A549 (cell line): ENCODE results near the gene TARDBP. TPM values are rescaled to one million over a fixed set of nuclear protein-coding genes. Genes with fewer than 3 reads are reported as not detected.
A peak's percentile ranks its signal among the peaks of the same experiment; 100 is the strongest.

ENCODE experiments used
- ATAC-seq, 2 experiments: fragments of 200-7000 bp in 1 of 2; fragments of >200 bp in 1 of 2; cut with Nextera tagmentation in 1 of 2; cut with Tn5 transposase in 1 of 2; 3 replicates each; pipeline versions ENCODE4 v1.8.0 to v1.9.1; 2018 to 2020; ENCODE audit warnings: mild to moderate bottlenecking in 1 of 2, moderate library complexity in 1 of 2
- CTCF ChIA-PET: fragments of 300-600 bp; sonication (Branson Sonifier 250); formaldehyde crosslinking; extraction: SDS; loops from one replicate; lab custom pipeline; 2021; ENCODE audit warnings: antibody characterized with exemption, inconsistent platforms; lab: Yijun Ruan, JAX
- POLR2A ChIA-PET: fragments of 350-600 bp; formaldehyde crosslinking; extraction: SDS; loops from one replicate; lab custom pipeline; 2021; ENCODE audit warnings: antibody characterized with exemption, inconsistent platforms; lab: Yijun Ruan, JAX
- DNase-seq, 2 experiments: peaks; one replicate each; pipeline versions ENCODE4 v3.0.0 to v3.0.0-alpha.2; 2011 to 2016; ENCODE audit warnings: low read depth in 1 of 2, low spot score in 1 of 2
- FAIRE-seq: peaks from 2 replicates; lab custom pipeline; 2011; peaks lifted over from hg19 to GRCh38; lab: Jason Lieb, UNC
- H3K27ac ChIP-seq, 2 experiments: fragments of >200 bp; sonication (Bioruptor Twin); formaldehyde crosslinking; 3 replicates each; pipeline ENCODE4 v1.5.1; 2016 to 2017
- H3K4me1 ChIP-seq: fragments of >200 bp; sonication (Bioruptor Twin); formaldehyde crosslinking; 3 replicates; pipeline ENCODE4 v1.6.1; 2016
- H3K4me2 ChIP-seq: fragments of >200 bp; sonication (Bioruptor Twin); formaldehyde crosslinking; 3 replicates; pipeline ENCODE4 v1.6.1; 2016
- H3K4me3 ChIP-seq: fragments of >200 bp; sonication (Bioruptor Twin); formaldehyde crosslinking; 3 replicates; pipeline ENCODE4 v1.5.1; 2016
- H3K9me3 ChIP-seq: fragments of >200 bp; sonication (Bioruptor Twin); formaldehyde crosslinking; 3 replicates; pipeline ENCODE4 v1.6.1; 2016
- CBX8 ChIP-seq: fragments of 200-600 bp; sonication (generic); IDR thresholded peaks from 2 replicates; pipeline ENCODE4 v1.6.1; 2016
- CEBPB ChIP-seq, 2 experiments: fragments of >200 bp in 1 of 2; sonication (Bioruptor Twin) in 1 of 2; formaldehyde crosslinking in 1 of 2; IDR thresholded peaks; 2 replicates each; pipeline ENCODE4 v1.6.1; 2012 to 2016
- EHF ChIP-seq: fragments of 250-450 bp; sonication (Bioruptor Pico); IDR thresholded peaks from 2 replicates; pipeline ENCODE4 v1.5.0; 2020; ENCODE audit warnings: mild to moderate bottlenecking
- GATA3 ChIP-seq: IDR thresholded peaks from 2 replicates; pipeline ENCODE4 v1.6.1; 2012; ENCODE audit warnings: borderline replicate concordance
- JUNB ChIP-seq: fragments of >200 bp; sonication (Bioruptor Twin); formaldehyde crosslinking; IDR thresholded peaks from 2 replicates; pipeline ENCODE4 v1.6.1; 2016
- POLR2A ChIP-seq: IDR thresholded peaks from 2 replicates; pipeline ENCODE4 v1.6.1; 2012; ENCODE audit warnings: mild to moderate bottlenecking, low read length
- RAD21 ChIP-seq, 2 experiments: fragments of >200 bp in 1 of 2; sonication (Bioruptor Twin) in 1 of 2; formaldehyde crosslinking in 1 of 2; IDR thresholded peaks in 1 of 2; conservative IDR thresholded peaks in 1 of 2; 2 replicates in 1 of 2; 3 replicates in 1 of 2; pipeline ENCODE4 v1.6.1; 2012 to 2018; ENCODE audit warnings: inconsistent platforms in 1 of 2
- RARB ChIP-seq: fragments of 250-450 bp; sonication (Bioruptor Pico); IDR thresholded peaks from 2 replicates; pipeline ENCODE4 v1.8.0; 2021; ENCODE audit warnings: mild to moderate bottlenecking, moderate library complexity
- RFX5 ChIP-seq: fragments of 450-650 bp; IDR thresholded peaks from 2 replicates; pipeline ENCODE4 v1.7.1; 2014; ENCODE audit warnings: antibody characterized with exemption, mild to moderate bottlenecking, moderate library complexity
- ZFP36 ChIP-seq: fragments of 450-650 bp; IDR thresholded peaks from 2 replicates; pipeline ENCODE4 v1.6.1; 2014; ENCODE audit warnings: borderline replicate concordance; ENCODE audit not compliant: partially characterized antibody
- WGBS: methylation state at CpG from one replicate; pipeline ENCODE4 v1.1.6; 2017; ENCODE audit errors: missing lambda C conversion rate; 5-methylcytosine and 5-hydroxymethylcytosine counted together
- polyA plus RNA-seq, 4 experiments: library from polyadenylated mRNA; depleted of rRNA in 3 of 4; stranded (reverse); fragments of >200 nt; fragmentation: RNase III in 1 of 4; extraction: RNeasy Plus Mini Kit Qiagen cat#74134 plus additional on column Dnase treatment in 1 of 4; gene quantifications; 2 replicates in 3 of 4; 3 replicates in 1 of 4; pipeline ENCODE4 v1.2.3, GENCODE V29; 2011 to 2017
- TF ChIP-seq, protein P1 (sequence below): fragments of >200 bp; sonication (Bioruptor Twin); formaldehyde crosslinking; IDR thresholded peaks from 3 replicates; pipeline ENCODE4 v1.6.1; 2016
- TF ChIP-seq, protein P2 (sequence below): fragments of 250-450 bp; sonication (Bioruptor Pico); IDR thresholded peaks from 2 replicates; pipeline ENCODE4 v1.5.0; 2021; ENCODE audit warnings: mild to moderate bottlenecking, moderate library complexity, borderline replicate concordance
- TF ChIP-seq, protein P3 (sequence below): IDR thresholded peaks from 2 replicates; pipeline ENCODE4 v1.6.1; 2012; ENCODE audit warnings: low read depth, borderline replicate concordance
- TF ChIP-seq, protein P4 (sequence below): fragments of 150-350 bp; IDR thresholded peaks from 2 replicates; pipeline ENCODE4 v1.6.1; 2014; ENCODE audit warnings: low read depth, mild to moderate bottlenecking, low read length
- TF ChIP-seq, protein P5 (sequence below): fragments of 250-450 bp; sonication (Bioruptor Pico); IDR thresholded peaks from 2 replicates; pipeline ENCODE4 v1.5.0; 2020; ENCODE audit warnings: low read depth, mild to moderate bottlenecking, moderate library complexity
- TF ChIP-seq, protein P6 (sequence below): fragments of 450-650 bp; IDR thresholded peaks from 2 replicates; pipeline ENCODE4 v1.6.1; 2014; ENCODE audit warnings: antibody characterized with exemption

Gene TARDBP
- polyA plus RNA-seq, 2 of the 4 experiments (the other 2 are of a cell fraction), result 264 to 299 TPM

DNA sequence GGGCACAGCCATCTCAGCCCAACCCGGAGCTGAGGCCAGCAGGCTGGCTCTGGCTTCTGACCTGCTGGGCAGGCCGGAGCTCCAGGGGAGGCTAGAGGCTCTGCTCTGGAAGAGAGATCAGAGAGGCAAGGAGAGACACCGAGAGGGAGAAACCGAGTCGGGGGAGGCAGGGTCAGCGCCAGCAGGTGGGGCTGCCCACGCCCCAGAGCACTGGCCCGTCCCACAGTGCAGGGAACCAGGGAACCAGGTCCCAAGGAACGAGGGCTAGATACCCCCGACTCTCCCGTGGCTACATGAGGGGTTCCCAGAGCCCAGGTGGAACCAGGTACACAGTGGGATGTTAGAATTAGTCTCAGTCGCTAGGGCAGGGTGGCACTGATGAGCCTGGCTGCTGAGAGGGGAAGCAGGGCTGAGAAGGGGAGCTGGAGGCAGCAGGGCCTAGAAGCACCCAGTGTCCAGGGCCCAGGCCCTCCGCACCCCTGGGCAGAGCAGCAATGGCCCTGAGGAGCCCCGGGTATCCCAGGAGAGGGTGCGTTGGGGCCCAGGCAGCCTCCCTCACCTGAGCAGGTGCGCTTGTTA lies 32.5 kb downstream of the TARDBP start:
- no peak overlapping the region for H3K4me3 ChIP-seq
- H3K4me2 ChIP-seq, result no peak overlapping the region
- H3K4me1 ChIP-seq, result no peaks in the 10 kb centered on the region
- FAIRE-seq (no peak), ATAC-seq (peak; percentile 9 to 28; a peak in 3 of 6 replicates), DNase-seq (no peak)
- TF ChIP-seq RFX5, result no peak
- TF ChIP-seq EHF, result no peak
- TF ChIP-seq POLR2A, result no peak
- TF ChIP-seq CBX8, result no peak
- TF ChIP-seq GATA3, result no peak
- no peak for TF ChIP-seq RARB (CRISPR knock-in tag)
- TF ChIP-seq, protein P1, sequence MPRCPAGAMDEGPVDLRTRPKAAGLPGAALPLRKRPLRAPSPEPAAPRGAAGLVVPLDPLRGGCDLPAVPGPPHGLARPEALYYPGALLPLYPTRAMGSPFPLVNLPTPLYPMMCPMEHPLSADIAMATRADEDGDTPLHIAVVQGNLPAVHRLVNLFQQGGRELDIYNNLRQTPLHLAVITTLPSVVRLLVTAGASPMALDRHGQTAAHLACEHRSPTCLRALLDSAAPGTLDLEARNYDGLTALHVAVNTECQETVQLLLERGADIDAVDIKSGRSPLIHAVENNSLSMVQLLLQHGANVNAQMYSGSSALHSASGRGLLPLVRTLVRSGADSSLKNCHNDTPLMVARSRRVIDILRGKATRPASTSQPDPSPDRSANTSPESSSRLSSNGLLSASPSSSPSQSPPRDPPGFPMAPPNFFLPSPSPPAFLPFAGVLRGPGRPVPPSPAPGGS, result no peak
- no peak for TF ChIP-seq ZFP36
- H3K9me3 ChIP-seq, result no peaks in the 10 kb centered on the region
- POLR2A ChIA-PET, result no interaction called here
- no peak overlapping the region for H3K27ac ChIP-seq
- CTCF ChIA-PET, result interaction anchor here (0.8 to 5.6 kb wide), 3 partner anchors 8 to 597 kb away, joined by 3 to 59 read pairs (median 3); no protein-coding TSS in a partner anchor
- 70% methylated on average over 13 of the region's 16 CpGs for WGBS

DNA sequence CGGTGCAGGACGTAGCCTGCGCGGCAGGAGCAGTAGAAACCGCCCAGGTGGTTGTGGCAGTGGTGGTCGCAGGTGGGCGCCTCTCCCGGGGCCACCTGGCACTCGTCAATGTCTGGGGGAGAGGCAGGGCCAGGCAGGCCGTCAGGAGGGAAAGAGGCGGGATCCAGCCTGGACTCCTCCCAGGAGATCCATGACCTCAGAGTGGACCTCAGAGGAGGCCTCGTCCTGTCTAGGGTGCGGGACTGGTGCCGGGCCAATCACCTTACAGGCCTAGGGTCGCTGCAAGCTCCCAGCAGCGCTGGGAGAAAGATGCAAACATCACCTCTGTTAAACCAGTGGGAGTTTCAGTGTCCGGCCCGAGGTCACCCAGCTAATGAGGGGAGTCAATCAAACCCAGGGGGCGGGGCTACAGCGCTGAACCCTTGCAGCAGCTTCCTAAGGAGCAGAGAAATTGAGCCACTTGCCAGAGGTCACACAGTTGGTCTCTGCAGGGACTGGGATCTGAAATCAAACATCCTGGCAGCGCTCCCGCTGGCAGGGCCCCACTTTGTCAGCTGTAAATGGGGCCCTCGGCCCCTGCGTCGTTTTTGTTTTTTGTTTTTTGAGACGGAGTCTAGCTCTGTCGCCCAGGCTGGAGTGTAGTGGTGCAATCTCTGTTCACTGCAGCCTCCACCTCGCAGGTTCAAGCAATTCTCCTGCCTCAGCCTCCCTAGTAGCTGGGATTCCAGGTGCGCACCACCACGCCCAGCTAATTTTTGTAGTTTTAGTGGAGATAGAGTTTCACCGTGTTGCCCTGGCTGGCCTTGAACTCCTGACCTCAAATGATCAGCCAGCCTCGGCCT lies 33.2 kb downstream of the TARDBP start:
- ChIA-PET POLR2A (no interaction called here), CTCF (interaction anchor here (0.8 to 5.6 kb wide), 3 partner anchors 9 to 596 kb away, joined by 3 to 59 read pairs (median 3); no protein-coding TSS in a partner anchor)
- TF ChIP-seq, protein P2, sequence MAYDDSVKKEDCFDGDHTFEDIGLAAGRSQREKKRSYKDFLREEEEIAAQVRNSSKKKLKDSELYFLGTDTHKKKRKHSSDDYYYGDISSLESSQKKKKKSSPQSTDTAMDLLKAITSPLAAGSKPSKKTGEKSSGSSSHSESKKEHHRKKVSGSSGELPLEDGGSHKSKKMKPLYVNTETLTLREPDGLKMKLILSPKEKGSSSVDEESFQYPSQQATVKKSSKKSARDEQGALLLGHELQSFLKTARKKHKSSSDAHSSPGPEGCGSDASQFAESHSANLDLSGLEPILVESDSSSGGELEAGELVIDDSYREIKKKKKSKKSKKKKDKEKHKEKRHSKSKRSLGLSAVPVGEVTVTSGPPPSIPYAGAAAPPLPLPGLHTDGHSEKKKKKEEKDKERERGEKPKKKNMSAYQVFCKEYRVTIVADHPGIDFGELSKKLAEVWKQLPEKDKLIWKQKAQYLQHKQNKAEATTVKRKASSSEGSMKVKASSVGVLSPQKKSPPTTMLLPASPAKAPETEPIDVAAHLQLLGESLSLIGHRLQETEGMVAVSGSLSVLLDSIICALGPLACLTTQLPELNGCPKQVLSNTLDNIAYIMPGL, result no peak
- TF ChIP-seq RAD21 (conservative IDR thresholded peaks at IDR 0.05 in 1 of 2, IDR thresholded peaks at IDR 0.05 in 1 of 2) (no peak), EHF (no peak)
- TF ChIP-seq, protein P3, sequence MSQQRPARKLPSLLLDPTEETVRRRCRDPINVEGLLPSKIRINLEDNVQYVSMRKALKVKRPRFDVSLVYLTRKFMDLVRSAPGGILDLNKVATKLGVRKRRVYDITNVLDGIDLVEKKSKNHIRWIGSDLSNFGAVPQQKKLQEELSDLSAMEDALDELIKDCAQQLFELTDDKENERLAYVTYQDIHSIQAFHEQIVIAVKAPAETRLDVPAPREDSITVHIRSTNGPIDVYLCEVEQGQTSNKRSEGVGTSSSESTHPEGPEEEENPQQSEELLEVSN, result no peak
- TF ChIP-seq, protein P4, sequence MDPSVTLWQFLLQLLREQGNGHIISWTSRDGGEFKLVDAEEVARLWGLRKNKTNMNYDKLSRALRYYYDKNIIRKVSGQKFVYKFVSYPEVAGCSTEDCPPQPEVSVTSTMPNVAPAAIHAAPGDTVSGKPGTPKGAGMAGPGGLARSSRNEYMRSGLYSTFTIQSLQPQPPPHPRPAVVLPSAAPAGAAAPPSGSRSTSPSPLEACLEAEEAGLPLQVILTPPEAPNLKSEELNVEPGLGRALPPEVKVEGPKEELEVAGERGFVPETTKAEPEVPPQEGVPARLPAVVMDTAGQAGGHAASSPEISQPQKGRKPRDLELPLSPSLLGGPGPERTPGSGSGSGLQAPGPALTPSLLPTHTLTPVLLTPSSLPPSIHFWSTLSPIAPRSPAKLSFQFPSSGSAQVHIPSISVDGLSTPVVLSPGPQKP, result no peak
- TF ChIP-seq, protein P5, sequence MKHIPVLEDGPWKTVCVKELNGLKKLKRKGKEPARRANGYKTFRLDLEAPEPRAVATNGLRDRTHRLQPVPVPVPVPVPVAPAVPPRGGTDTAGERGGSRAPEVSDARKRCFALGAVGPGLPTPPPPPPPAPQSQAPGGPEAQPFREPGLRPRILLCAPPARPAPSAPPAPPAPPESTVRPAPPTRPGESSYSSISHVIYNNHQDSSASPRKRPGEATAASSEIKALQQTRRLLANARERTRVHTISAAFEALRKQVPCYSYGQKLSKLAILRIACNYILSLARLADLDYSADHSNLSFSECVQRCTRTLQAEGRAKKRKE (CRISPR knock-in tag), result no peak
- Histone ChIP-seq H3K9me3 (no peaks in the 10 kb centered on the region), H3K4me3 (no peak overlapping the region), H3K4me1 (no peaks in the 10 kb centered on the region), H3K27ac (no peak overlapping the region), H3K4me2 (no peak overlapping the region)
- FAIRE-seq, result no peak
- no peak for DNase-seq
- WGBS, result 89% methylated on average over 28 of the region's 32 CpGs
- peak; percentile 58 to 59; a peak in 5 of 6 replicates for ATAC-seq

DNA sequence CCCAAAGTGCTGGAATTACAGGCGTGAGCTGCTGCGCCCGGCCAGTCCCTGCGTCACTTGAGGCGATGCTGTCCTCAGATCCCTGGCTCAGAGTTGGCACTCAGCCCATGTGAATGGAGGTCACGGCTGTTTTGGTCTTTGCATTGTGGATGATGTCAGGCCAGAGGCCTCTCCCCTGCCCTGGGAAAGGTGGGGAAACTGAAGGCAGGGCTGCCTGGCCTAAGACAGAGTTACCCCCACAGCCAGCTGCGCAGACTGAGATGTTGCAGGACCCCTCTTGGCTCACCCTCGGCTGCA lies 33.8 kb downstream of the TARDBP start:
- TF ChIP-seq, protein P6, sequence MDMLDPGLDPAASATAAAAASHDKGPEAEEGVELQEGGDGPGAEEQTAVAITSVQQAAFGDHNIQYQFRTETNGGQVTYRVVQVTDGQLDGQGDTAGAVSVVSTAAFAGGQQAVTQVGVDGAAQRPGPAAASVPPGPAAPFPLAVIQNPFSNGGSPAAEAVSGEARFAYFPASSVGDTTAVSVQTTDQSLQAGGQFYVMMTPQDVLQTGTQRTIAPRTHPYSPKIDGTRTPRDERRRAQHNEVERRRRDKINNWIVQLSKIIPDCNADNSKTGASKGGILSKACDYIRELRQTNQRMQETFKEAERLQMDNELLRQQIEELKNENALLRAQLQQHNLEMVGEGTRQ, result no peak
- no peak for TF ChIP-seq CEBPB (IDR thresholded peaks at IDR 0.05)
- TF ChIP-seq JUNB, result no peak
- ChIA-PET POLR2A (no interaction called here), CTCF (interaction anchor here (1.1 to 5.6 kb wide), 2 partner anchors 9 to 11 kb away, joined by 3 to 59 read pairs; no protein-coding TSS in a partner anchor)
- ATAC-seq (no peak), DNase-seq (no peak), FAIRE-seq (no peak)
- 79% methylated on average over 2 of the region's 8 CpGs for WGBS
- no peaks in the 10 kb centered on the region for H3K9me3 ChIP-seq
- H3K4me1 ChIP-seq, result no peaks in the 10 kb centered on the region
- no peak overlapping the region for H3K4me2 ChIP-seq
- H3K4me3 ChIP-seq, result no peak overlapping the region
- no peak overlapping the region for H3K27ac ChIP-seq
